ENCODE measurements around the gene CIAO2B. TPM values are rescaled to one million over a fixed set of nuclear protein-coding genes. Genes with fewer than 3 reads are reported as not detected.

Gene CIAO2B
- total and polyA plus RNA-seq, 2 experiments from 2014 or later, result 92.4 to 181 TPM

DNA sequence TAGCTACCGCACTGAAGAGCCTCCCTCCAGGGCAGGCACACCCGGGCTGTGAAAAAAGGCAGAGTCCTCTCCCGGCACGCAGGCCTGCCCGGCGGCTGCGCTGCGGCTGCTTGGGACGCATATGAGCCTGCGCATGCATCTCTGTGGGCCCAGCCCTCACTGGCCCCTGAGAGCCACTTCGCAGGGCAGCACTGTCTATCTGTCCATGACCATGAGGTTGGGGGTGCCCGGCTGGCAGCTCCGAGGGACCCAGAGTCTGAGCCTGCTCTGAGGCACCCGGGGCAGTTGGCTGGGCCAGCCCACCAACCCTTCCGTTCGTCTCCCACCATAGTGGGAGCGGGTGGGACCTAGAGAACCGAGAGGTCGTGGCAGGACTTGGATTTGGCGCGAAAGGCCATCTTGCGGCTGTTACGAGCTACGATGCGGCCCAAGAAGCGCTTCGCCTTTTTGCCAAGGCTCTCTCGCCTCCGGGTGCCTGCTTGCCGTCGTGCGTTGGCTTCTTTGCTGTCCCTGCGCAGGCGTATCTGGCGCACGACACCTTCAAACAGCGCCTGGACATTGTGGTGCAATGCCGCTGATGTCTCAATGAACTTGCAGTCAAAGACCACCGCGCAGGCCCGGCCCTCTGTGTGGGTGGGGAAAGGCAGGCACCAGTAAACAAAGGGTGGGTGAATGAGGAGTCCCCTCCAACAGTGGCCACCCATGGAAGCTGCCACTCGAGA is 12.3 kb downstream of the CIAO2B start (continued):
- TF ChIP-seq, protein P1, sequence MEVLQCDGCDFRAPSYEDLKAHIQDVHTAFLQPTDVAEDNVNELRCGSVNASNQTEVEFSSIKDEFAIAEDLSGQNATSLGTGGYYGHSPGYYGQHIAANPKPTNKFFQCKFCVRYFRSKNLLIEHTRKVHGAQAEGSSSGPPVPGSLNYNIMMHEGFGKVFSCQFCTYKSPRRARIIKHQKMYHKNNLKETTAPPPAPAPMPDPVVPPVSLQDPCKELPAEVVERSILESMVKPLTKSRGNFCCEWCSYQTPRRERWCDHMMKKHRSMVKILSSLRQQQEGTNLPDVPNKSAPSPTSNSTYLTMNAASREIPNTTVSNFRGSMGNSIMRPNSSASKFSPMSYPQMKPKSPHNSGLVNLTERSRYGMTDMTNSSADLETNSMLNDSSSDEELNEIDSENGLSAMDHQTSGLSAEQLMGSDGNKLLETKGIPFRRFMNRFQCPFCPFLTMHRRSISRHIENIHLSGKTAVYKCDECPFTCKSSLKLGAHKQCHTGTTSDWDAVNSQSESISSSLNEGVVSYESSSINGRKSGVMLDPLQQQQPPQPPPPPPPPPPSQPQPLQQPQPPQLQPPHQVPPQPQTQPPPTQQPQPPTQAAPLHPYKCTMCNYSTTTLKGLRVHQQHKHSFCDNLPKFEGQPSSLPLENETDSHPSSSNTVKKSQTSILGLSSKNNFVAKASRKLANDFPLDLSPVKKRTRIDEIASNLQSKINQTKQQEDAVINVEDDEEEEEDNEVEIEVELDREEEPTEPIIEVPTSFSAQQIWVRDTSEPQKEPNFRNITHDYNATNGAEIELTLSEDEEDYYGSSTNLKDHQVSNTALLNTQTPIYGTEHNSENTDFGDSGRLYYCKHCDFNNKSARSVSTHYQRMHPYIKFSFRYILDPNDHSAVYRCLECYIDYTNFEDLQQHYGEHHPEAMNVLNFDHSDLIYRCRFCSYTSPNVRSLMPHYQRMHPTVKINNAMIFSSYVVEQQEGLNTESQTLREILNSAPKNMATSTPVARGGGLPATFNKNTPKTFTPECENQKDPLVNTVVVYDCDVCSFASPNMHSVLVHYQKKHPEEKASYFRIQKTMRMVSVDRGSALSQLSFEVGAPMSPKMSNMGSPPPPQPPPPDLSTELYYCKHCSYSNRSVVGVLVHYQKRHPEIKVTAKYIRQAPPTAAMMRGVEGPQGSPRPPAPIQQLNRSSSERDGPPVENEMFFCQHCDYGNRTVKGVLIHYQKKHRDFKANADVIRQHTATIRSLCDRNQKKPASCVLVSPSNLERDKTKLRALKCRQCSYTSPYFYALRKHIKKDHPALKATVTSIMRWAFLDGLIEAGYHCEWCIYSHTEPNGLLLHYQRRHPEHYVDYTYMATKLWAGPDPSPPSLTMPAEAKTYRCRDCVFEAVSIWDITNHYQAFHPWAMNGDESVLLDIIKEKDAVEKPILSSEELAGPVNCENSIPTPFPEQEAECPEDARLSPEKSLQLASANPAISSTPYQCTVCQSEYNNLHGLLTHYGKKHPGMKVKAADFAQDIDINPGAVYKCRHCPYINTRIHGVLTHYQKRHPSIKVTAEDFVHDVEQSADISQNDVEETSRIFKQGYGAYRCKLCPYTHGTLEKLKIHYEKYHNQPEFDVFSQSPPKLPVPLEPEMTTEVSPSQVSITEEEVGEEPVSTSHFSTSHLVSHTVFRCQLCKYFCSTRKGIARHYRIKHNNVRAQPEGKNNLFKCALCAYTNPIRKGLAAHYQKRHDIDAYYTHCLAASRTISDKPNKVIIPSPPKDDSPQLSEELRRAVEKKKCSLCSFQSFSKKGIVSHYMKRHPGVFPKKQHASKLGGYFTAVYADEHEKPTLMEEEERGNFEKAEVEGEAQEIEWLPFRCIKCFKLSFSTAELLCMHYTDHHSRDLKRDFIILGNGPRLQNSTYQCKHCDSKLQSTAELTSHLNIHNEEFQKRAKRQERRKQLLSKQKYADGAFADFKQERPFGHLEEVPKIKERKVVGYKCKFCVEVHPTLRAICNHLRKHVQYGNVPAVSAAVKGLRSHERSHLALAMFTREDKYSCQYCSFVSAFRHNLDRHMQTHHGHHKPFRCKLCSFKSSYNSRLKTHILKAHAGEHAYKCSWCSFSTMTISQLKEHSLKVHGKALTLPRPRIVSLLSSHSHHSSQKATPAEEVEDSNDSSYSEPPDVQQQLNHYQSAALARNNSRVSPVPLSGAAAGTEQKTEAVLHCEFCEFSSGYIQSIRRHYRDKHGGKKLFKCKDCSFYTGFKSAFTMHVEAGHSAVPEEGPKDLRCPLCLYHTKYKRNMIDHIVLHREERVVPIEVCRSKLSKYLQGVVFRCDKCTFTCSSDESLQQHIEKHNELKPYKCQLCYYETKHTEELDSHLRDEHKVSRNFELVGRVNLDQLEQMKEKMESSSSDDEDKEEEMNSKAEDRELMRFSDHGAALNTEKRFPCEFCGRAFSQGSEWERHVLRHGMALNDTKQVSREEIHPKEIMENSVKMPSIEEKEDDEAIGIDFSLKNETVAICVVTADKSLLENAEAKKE (CRISPR knock-in tag; IDR thresholded peaks at IDR 0.05), result no peak
- TF ChIP-seq, protein P2, sequence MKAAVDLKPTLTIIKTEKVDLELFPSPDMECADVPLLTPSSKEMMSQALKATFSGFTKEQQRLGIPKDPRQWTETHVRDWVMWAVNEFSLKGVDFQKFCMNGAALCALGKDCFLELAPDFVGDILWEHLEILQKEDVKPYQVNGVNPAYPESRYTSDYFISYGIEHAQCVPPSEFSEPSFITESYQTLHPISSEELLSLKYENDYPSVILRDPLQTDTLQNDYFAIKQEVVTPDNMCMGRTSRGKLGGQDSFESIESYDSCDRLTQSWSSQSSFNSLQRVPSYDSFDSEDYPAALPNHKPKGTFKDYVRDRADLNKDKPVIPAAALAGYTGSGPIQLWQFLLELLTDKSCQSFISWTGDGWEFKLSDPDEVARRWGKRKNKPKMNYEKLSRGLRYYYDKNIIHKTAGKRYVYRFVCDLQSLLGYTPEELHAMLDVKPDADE (IDR thresholded peaks at IDR 0.05), result no peak
- no peak for TF ChIP-seq CREB1 (CRISPR knock-in tag; IDR thresholded peaks at IDR 0.05; ENCODE audit: low read depth)

DNA sequence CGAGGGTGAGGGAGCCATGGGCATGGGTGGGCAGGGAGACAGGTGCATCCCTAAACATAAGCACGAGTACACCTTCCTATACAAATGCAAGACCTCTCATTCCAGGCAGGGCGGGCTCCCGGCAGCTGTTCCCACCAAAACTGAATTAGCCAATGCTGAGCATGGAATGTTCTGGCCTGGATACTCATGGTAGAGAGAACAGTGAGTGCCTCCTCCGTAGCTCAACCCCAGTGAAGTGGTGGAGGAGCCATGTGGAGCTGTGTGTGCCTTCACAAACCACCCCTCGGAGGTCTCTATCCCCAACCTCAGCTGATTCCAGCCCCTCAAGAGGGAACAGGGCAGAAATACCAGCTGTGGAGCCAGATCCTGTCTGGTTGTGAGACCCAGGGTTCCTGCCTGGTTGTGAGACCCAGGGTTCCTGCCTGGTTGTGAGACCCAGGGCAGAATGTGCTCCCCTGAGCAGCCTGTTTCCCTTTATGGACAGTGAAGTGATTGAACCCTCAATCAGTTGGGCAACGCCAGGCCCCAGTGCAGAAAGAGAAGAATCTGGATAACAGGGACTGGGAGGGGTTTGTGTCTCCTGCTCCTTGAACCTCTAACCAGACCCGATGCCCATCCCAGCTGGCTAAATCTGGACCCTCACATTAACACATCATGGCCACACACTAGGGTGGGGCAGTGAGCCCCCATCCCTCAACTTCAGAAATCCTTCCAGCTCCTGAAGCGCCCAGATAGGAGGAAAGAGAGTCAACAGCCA is 13.1 kb downstream of the CIAO2B start:
- 0 out of 2 replicates have a peak overlapping the region, but pooled peaks have one; percentile 63 for H2AFZ ChIP-seq
- no peak for ATAC-seq
- H3K79me2 ChIP-seq (replicated peaks; ENCODE audit: insufficient read depth), result no peaks in the 10 kb centered on the region
- H3K9me3 Mint-ChIP-seq, result no peaks in the 10 kb centered on the region; the same call in 2 of the 3 replicates
- no peaks in the 10 kb centered on the region for H3F3A ChIP-seq (replicated peaks; ENCODE audit: low read depth)
- peaks cover 32% of the 10 kb centered on the region for H3K27me3 ChIP-seq (ENCODE audit: insufficient read depth)
- no peaks in the 10 kb centered on the region for H3K36me3 Mint-ChIP-seq (ENCODE audit: low read depth)
- no peak for DNase-seq (ENCODE audit: low spot score)
- H3K4me1 ChIP-seq (ENCODE audit: insufficient read depth), result no peaks in the 10 kb centered on the region
- no peak overlapping the region; the same call in 2 of the 3 replicates for H3K4me3 Mint-ChIP-seq
- H3K27me3 Mint-ChIP-seq (ENCODE audit: insufficient read depth, low read depth, poor library complexity), result peaks cover 29% of the 10 kb centered on the region
- no peak overlapping the region for H3K4me3 ChIP-seq
- no peaks in the 10 kb centered on the region for H4K20me1 ChIP-seq (replicated peaks; ENCODE audit: insufficient read depth)
- no peaks in the 10 kb centered on the region for H3K36me3 ChIP-seq (ENCODE audit: insufficient read depth)
- no peak overlapping the region for H3K4me2 ChIP-seq
- no peak overlapping the region for H3K27ac Mint-ChIP-seq
- H3K4me1 Mint-ChIP-seq, result no peaks in the 10 kb centered on the region; the same call in 2 of the 3 replicates
- no peaks in the 10 kb centered on the region for H3K9me2 ChIP-seq (ENCODE audit: insufficient read depth)
- H3K27ac ChIP-seq (ENCODE audit: low read depth), result no peak overlapping the region
- TF ChIP-seq, protein P1 (CRISPR knock-in tag; IDR thresholded peaks at IDR 0.05), result no peak

Data from GM23338 (cell line).